ENCODE results near the gene AUTS2.

The AUTS2 gene

DNA sequence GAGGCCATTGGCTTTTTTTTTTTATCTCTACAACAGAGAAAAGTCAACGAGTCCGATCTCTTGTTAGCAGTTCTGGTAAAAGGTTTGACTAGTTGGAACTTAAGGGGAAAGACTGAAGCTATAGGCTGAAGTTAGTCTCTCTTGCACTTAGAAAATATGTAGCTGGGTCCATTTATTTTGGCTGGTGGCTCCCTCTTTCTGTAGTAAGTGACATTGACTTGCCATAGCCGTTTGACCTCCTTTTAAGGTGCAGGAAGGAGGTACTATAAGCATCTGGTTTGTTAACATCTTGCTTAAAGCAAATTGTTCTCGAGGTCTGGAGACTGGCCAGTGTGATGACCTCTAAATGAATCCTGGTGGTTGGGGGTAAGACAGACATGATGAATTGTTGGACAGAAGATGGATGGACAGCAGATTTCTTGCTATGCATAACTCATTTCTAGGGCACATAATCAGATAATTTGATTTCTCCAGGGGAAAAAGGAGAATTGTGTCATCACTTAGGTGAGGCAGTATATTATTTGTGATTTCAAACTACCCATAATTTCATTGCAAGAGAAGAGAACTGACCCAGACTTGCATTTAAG lies 1177.4 kb downstream of the AUTS2 start:
- TF ChIP-seq, protein P1, sequence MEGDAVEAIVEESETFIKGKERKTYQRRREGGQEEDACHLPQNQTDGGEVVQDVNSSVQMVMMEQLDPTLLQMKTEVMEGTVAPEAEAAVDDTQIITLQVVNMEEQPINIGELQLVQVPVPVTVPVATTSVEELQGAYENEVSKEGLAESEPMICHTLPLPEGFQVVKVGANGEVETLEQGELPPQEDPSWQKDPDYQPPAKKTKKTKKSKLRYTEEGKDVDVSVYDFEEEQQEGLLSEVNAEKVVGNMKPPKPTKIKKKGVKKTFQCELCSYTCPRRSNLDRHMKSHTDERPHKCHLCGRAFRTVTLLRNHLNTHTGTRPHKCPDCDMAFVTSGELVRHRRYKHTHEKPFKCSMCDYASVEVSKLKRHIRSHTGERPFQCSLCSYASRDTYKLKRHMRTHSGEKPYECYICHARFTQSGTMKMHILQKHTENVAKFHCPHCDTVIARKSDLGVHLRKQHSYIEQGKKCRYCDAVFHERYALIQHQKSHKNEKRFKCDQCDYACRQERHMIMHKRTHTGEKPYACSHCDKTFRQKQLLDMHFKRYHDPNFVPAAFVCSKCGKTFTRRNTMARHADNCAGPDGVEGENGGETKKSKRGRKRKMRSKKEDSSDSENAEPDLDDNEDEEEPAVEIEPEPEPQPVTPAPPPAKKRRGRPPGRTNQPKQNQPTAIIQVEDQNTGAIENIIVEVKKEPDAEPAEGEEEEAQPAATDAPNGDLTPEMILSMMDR (IDR thresholded peaks at IDR 0.05): peak; percentile 16; the same call in 1 of the 2 replicates

DNA sequence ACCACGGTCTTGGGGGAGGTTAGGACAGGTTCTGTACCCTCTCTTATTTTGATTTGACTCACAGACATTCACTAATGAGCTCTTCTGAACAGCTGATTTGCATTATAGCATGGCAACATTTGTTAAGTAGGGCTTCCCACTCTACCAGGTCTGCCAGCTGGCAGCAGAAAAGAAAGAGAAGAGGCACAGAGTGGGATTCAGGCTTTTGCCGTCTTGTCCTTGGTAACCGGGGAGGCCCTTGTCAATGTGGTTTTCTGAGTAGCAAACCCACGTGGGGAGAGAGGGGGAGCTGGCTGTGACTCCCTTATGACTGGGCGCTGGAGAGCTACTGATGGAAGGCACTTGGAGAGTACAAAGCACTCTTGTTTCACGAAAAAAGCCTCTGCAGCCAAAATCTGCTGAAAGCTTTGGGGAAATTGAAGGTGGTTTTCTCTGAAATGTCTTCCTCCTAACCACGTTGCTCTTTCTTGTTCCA lies 1178.4 kb downstream of the AUTS2 start:
- TF ChIP-seq, protein P1 (IDR thresholded peaks at IDR 0.05): no peak

DNA sequence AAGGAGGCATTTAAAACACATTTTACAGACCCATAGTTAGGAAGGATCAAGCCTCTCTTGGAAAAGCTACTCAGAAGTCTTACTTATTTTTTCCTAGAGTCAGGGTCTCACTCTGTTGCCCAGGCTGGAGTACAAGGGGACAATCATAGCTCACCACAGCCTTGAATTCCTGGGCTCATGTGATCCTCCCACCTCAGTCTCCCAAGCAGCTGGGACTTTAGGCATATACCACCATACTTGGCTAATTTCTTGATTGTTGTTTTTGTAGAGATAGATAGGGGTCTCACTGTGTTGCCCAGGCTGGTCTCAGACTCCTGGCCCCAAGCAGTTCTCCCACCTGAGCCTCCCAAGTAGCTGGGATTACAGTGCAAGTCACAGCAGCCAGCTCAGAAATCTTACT lies 1179.0 kb downstream of the AUTS2 start:
- TF ChIP-seq, protein P1 (IDR thresholded peaks at IDR 0.05): no peak

DNA sequence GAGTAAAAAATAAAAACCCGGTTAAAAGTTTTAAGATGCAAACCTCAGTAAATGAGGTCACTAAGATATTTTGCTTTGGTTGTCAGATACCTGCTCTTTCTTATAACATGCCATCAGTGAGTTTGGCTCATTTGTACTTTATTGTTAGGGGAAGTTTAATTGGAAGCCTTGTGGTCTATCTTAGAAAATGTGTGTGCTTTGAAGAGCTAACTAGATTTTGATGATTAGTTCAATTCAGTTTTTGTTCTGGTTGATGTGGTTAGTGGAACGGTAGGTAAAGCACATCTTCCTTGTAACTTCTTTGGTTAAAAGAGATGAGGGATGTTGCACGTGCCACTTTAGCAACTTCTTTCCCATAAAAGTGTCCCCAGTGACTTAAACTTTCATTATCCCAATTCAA lies 1180.3 kb downstream of the AUTS2 start:
- TF ChIP-seq, protein P1 (IDR thresholded peaks at IDR 0.05): no peak

DNA sequence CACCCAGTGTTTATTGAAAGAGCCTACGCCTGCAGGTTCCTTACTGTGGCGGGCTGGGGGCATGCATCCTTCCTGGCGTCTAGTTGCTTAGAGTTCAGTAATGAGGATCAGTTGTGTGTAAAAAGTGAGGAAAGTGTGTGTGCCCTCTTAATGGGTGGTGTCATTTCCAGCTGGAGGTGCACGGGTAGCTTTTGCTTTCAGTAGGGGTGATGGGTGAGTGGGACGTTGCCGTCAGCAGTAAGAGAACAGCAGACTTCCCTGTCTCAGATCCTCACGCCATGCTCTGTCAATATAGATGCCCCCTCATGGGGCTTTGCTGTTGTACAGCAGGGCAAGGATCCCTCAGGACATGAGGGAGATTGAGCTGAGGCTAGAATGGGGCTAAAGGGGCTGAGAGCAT lies 1181.0 kb downstream of the AUTS2 start:
- TF ChIP-seq, protein P1 (IDR thresholded peaks at IDR 0.05): no peak

DNA sequence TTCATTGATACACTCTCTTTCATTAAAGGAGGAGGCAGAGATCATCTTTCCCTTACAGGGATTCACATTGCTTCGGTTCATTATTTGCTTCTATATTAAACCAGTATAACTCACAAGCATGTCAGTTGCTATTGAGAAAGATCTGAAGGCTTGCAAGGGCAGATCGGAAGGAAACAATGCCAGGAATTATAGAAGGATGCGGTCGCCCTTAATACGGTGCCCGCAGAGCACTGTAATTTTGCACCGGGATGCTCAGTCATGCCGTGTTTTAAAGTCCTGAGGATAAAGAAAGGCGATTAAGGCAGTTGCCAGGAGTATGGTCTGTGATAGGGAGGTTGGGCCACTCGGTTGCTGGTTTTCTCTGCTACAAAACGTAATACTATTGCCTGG lies 1183.6 kb downstream of the AUTS2 start:
- TF ChIP-seq, protein P1 (IDR thresholded peaks at IDR 0.05): no peak

DNA sequence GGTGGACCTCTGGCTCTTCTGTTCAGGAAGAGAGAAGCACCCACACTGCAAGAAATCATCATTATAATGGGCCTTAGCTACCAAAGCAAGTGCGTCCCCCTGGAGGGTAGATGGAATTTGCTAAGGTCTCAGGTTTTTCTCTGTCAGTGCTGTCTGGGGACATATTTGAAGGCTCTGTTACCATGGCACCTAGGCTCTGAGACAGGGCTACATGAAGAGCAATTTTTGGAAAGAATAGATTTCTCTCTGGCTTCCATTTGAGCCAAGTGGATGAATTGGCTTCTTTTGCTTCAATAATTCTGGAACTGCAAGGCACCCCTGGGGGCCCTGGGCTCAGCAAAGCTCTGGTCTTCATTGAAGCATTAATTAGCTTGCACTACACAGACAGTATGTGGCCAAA lies 1184.5 kb downstream of the AUTS2 start:
- TF ChIP-seq, protein P1 (IDR thresholded peaks at IDR 0.05): no peak

DNA sequence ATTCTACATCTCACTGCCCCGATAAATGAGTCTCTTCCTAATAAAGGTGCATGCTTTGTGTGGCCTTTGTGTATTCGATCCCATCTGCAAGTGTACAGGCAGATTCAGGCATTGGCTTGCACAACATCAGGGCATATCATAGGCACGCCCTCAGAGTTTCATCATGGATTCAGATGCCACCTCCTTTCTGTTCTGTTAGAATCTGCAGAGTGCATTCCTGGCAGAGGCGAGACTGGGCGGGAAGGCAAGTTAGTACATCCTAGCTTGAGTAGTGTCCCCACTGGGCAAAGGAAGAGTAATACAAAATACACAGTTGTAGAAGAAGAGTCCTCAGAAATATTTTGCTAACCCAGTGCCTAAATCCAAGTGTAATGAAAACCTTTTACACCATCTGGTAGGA lies 1187.2 kb downstream of the AUTS2 start:
- TF ChIP-seq, protein P1 (IDR thresholded peaks at IDR 0.05): no peak

Measured in LNCAP (cell line).